Posterior vena cava (tissue), 2 donors: ENCODE measurements around the gene RPS6KA2. TPM values are rescaled to one million over a fixed set of nuclear protein-coding genes. Genes with fewer than 3 reads are reported as not detected.

Experiments used
- DNase-seq: peaks from one replicate; pipeline ENCODE4 v3.0.0-alpha.2; 2020; ENCODE audit warnings: low spot score
- intact Hi-C, 2 donors: fragments of 100-400 bp; cut with DNase I; formaldehyde crosslinking; loops; one replicate each; pipeline versions ENCODE4 v1.14.1 to v1.14.2; 2022 to 2023
- total RNA-seq, 2 donors: library from RNA; stranded (reverse); fragmentation: NEBNext Ultra II Directional; extraction: Animal tissue kit (Norgen Biotek cat#: 25700); gene quantifications; one replicate each; pipeline ENCODE4 v1.2.1, GENCODE V29; 2021
- donor health status: DM: yes; HTN: yes; CAD: no.
- donor health status: DM: yes; HTN: yes; CAD: no.

RPS6KA2 gene
- total RNA-seq, 2 donors from 2014 or later, result 34.0 to 43.4 TPM

DNA sequence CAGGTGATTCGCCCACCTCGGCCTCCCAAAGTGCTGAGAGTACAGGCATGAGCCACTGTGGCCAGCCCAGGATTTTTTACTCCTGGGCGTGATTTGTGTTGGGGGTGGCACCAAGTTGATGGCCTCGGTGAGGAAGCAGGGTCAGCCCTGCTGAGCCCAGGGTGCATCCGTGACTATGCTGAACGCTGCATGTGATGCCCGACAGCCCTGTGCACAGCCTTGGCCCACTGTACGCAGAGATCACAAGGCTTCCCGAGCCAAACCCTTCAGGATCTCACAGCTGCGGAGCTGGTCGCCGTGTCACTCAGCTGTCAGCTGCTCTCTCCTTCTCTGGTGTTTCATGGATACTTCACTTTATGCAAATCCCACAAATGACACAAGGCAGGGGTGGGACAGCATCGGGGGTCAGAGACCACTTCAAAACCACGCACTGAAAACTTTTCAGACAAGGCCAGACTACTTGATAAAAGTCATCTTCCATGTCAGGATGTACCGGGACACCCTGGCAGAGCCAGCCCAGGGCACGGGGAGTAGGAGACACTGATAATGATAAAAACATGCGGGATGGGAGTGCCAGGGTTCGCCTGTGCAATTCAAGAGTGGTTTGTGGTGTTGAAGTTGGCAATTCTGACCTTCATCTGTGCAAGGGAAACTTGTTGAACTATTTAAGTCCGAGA is 31.2 kb upstream of the RPS6KA2 start:
- no peak for DNase-seq
- intact Hi-C loops, result no loop called here

DNA sequence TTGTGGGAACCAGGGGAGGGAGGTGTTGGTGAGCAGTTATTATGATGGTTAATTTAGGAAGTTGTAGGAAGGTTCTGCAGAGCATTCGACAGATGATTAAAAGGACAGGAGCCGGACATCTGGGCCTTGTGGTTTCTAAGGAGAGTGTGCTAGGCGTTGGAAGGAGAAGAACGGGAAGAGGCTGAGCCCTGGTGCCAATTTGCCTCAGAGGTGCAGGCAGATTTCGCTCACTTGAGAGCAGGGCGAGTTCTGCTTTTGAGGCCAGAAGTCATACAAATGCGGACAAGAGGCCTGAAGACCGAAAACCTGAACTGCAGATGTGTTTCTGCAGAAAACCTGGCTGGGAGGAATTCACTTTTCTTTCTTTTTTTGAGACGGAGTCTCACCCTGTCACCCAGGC is 30.5 kb upstream of the RPS6KA2 start:
- intact Hi-C loops, result no loop called here
- no peak for DNase-seq

- DNase-seq, result no peak
Observed at GRCh38 chr6:166656230-166657151, 29.4 kb upstream of the RPS6KA2 start.

DNA sequence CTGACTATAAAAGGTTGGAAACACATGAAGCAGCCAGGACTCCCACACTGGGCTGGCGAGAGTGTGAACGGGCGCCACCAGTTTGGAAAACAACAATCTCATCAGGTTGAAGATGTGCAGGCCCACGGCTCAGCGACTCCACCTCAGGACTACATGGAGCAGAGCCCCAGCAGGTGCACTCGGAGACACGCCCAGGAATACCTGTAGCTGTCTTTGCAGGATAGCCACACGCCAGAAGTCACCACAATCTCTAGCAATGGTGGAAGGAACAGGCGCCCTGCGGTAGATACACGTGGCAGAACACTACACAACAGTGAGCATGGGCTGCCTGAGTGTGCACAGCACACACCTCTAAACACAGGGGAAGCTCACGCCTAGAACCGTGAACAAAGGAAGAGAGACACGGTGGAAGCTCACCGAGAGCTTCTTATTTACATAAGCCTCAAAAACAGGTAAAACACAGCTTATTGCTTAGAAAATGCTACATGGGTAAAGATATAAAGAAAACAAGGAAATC is 28.7 kb upstream of the RPS6KA2 start:
- DNase-seq, result no peak
- intact Hi-C loops, result no loop called here

More at GRCh38 chr6:166656230-166657151, 29.4 kb upstream of the RPS6KA2 start:
- intact Hi-C loops, result no loop called here

DNA sequence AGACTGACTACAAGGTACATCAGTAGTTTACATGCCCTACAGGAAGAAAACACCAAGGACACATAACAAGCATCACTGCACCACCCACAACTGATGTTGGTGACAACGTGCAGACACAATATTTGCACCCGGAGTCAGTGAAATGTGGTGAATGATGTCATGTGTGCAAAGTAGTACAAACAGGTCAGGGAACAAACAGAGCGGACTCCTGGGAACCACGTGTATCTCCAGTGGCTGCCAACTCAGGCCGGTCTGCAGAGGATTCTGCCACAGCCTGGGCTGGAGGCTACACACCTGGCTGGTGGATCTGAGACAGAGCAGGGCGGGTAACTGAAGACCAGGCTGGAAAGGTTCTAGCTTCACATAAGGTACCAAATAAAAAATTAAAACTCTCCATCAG is 28.2 kb upstream of the RPS6KA2 start:
- intact Hi-C loops, result no loop called here
- DNase-seq, result no peak

GRCh38 chr6:166654573-166654972 is 27.5 kb upstream of the RPS6KA2 start:
- intact Hi-C loops, result no loop called here
- DNase-seq, result no peak

DNA sequence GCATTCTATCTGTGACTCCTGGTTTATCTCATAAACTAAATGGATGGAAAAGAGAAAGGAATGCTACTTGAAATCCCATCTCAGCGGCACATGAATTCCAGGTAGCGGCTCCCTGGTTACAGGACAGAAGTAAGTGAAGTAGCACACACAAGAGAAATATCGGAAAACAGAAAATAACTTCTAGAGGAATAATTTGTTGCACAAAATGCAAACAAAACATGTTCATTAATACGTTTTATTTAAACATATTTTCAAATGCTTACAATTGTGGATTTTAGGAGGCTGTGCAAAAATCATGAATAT is 26.5 kb upstream of the RPS6KA2 start:
- no peak for DNase-seq
- intact Hi-C loops, result no loop called here

DNA sequence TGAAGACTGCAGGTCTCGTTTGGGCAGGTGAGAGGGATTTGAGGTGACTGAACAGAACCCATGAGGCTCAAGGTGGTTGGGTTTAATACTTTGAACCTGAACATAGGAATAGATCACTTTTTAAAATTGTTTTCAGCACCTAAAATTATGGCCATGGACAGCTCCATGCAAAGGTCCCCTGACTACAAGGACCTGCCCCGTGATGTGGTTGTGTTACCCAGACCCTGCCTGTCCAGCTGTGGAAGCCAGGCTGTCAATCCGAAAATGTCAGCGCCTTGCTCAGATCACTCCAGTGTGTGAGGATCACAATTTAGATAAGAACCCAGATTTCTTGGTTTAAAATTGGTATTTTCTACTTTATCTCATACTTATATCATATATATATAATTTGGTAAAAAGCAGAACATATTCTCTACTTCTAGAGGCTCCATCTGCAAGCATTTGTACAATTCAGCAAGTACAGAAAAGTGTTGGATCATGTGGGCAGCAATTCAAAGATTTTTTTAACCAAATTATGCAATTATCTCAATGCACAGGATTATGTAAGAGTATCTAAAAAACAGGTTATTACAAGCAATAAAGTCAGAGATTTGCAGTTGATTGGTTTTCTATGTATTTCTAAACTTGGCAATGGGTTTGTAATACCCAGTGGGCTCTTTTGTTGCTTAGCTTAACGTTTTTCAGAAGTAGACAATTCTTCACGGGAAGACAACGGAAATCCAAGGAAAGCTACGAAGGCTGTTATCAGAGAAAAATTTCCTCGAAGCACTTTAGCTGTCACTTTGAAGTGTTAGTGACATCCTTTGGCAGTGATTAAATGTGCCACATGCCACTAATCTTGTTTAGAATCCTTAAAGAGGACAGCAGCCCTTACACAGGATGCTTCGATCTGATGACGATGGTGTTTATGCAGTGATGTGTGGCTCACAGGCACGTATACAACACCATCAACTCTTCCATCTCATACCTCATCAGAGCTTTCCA is 24.1 kb upstream of the RPS6KA2 start:
- DNase-seq, result no peak
- intact Hi-C loops, result no loop called here

- intact Hi-C loops, result no loop called here
- no peak for DNase-seq
Observed at GRCh38 chr6:166650047-166650446, 23.0 kb upstream of the RPS6KA2 start.

GRCh38 chr6:166648846-166649245 is 21.8 kb upstream of the RPS6KA2 start:
- DNase-seq, result no peak
- intact Hi-C loops, result no loop called here

- intact Hi-C loops, result no loop called here
- no peak for DNase-seq
Observed at GRCh38 chr6:166647896-166648295, 20.8 kb upstream of the RPS6KA2 start.

- intact Hi-C loops, result no loop called here
- DNase-seq, result no peak
Observed at GRCh38 chr6:166646716-166647115, 19.7 kb upstream of the RPS6KA2 start.

GRCh38 chr6:166645896-166646295 is 18.8 kb upstream of the RPS6KA2 start:
- DNase-seq, result no peak
- intact Hi-C loops, result no loop called here

- intact Hi-C loops, result no loop called here
- DNase-seq, result no peak
Observed at GRCh38 chr6:166644681-166645080, 17.6 kb upstream of the RPS6KA2 start.

DNA sequence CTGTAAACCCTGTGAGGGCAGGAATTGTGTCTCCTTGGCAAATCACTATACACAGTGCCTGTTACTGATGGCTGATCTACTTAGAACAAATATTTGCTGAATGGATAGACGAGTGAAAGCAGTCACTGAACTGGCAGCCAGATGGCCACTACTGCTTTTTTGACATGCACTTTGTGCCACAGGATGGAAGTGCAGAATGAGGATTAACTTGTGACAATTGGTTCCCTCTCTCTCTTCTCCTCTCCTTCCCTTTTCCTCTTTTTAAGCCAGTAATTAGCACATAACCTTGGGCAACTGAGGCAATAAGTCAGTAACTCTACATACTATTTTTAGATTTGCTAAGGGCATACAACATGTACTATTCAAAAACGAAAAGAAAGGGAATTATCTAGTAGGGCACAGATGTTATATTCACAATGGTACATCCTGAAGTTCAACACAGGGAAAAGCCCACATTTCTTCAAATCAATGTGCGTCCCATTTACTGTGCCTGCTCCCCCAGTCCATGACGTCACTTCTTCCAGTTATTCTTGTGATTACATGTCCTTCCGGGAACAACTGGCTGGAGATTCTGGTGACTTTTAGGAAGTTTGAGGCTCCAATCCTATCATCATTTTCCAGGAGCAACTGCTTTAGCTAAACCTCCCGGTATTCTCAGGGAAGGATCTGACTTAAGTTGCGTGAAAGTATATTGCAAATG is 17.0 kb upstream of the RPS6KA2 start:
- no peak for DNase-seq
- intact Hi-C loops, result no loop called here

GRCh38 chr6:166642646-166643045 is 15.6 kb upstream of the RPS6KA2 start:
- intact Hi-C loops, result no loop called here

DNA sequence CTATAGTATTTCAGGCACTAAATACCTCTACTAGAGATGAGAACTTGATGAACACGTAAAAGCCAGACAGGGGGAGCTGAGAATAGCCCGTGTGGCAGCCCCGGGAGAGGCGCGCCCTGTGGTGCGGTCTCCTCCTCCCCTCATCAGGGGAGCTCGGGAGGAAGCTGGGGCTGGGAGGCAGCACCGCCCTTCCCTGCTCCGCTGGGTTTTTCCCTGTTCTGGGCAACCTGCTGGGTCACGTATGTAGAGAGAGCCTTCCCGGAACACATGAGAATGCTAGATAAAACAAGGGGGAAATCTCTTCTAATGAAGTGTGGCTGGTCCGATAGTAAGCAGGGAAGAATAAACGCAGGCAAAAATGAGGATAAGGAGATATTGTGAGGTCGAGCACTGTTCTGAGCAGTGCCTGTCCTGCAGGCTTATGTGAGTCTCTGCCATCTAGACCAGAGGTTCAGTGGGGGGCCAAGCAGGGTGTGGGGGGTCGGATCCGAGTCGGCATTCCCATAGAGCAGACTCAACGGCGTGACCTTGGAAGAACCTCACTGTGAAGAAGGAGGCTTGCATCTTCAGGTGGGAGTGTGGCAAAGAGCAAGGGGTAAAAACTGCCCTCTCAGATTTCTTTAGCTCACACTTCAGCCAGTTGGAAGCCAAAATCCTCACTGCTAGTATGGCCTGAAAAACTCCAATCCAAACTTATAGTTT is 13.4 kb upstream of the RPS6KA2 start:
- DNase-seq, result no peak
- intact Hi-C loops, result no loop called here

More at GRCh38 chr6:166642646-166643045, 15.6 kb upstream of the RPS6KA2 start:
- no peak for DNase-seq

GRCh38 chr6:166639921-166640320 is 12.9 kb upstream of the RPS6KA2 start:
- DNase-seq, result no peak
- intact Hi-C loops, result no loop called here
